H1 (cell line): ENCODE results near the gene EVA1C. TPM values are rescaled to one million over a fixed set of nuclear protein-coding genes. Genes with fewer than 3 reads are reported as not detected.
A peak's percentile ranks its signal among the peaks of the same experiment; 100 is the strongest.

Source experiments
- CTCF ChIA-PET: fragments of 300-600 bp; sonication (Branson Sonifier 250); formaldehyde crosslinking; loops from one replicate; lab custom pipeline; 2021; ENCODE audit not compliant: partially characterized antibody; lab: Charles Lee
- POLR2A ChIA-PET: fragments of 300-600 bp; sonication (Branson Sonifier 250); formaldehyde crosslinking; loops from one replicate; lab custom pipeline; 2021; ENCODE audit warnings: inconsistent platforms; ENCODE audit not compliant: partially characterized antibody; lab: Charles Lee
- DNase-seq, 2 experiments: peaks; one replicate each; pipeline versions ENCODE4 v3.0.0 to v3.0.0-alpha.2; 2010 to 2022; ENCODE audit warnings: low spot score in 2 of 2, low read depth in 1 of 2, mixed read lengths in 1 of 2
- FAIRE-seq: peaks from 2 replicates; lab custom pipeline; 2011; peaks lifted over from hg19 to GRCh38; lab: Jason Lieb, UNC
- H2AFZ ChIP-seq: 2 replicates; pipeline ENCODE4 v1.8.1; 2012; ENCODE audit warnings: low read length, inconsistent platforms
- H2AK5ac ChIP-seq: 2 replicates; pipeline ENCODE4 v1.6.1; 2013; ENCODE audit warnings: low read depth, low read length
- H2BK120ac ChIP-seq: replicated peaks from 2 replicates; pipeline ENCODE3; 2013; ENCODE audit warnings: low read depth, low read length, inconsistent platforms
- H2BK12ac ChIP-seq: 2 replicates; pipeline ENCODE4 v1.6.1; 2013; ENCODE audit warnings: low read depth, low read length
- H2BK15ac ChIP-seq: 2 replicates; pipeline ENCODE4 v1.6.1; 2013; ENCODE audit warnings: low read length
- H2BK20ac ChIP-seq: 2 replicates; pipeline ENCODE4 v1.6.1; 2013; ENCODE audit warnings: low read length
- H2BK5ac ChIP-seq: 2 replicates; pipeline ENCODE4 v1.6.1; 2013; ENCODE audit warnings: low read depth, low read length
- H3K14ac ChIP-seq: 2 replicates; pipeline ENCODE4 v1.6.1; 2013; ENCODE audit warnings: inconsistent platforms; ENCODE audit not compliant: insufficient read length
- H3K18ac ChIP-seq: 2 replicates; pipeline ENCODE4 v1.6.1; 2013; ENCODE audit warnings: low read length; ENCODE audit errors: extremely low read depth
- H3K23ac ChIP-seq: 2 replicates; pipeline ENCODE4 v1.6.1; 2013; ENCODE audit warnings: inconsistent platforms; ENCODE audit not compliant: insufficient read length
- H3K23me2 ChIP-seq: 2 replicates; pipeline ENCODE4 v1.6.1; 2013; ENCODE audit warnings: low read depth, low read length
- H3K27ac ChIP-seq: 2 replicates; pipeline ENCODE4 v1.6.1; 2011; ENCODE audit warnings: low read depth, low read length, inconsistent platforms
- H3K27me3 ChIP-seq, 4 experiments: replicated peaks in 1 of 4; 1 replicate in 1 of 4; 2 replicates in 3 of 4; pipeline versions ENCODE4 v1.6.1 to v1.8.1; 2011 to 2013; ENCODE audit warnings: low read length in 3 of 4, mild to moderate bottlenecking in 3 of 4, inconsistent platforms in 2 of 4, mixed read lengths in 2 of 4, moderate library complexity in 1 of 4; ENCODE audit not compliant: control insufficient read depth in 3 of 4, insufficient read depth in 3 of 4; ENCODE audit errors: extremely low read depth in 1 of 4
- H3K36me3 ChIP-seq, 4 experiments: 2 replicates each; pipeline versions ENCODE4 v1.6.1 to v1.8.1; 2011 to 2013; ENCODE audit warnings: mild to moderate bottlenecking in 4 of 4, low read length in 3 of 4, moderate library complexity in 2 of 4, control low read depth in 1 of 4, inconsistent platforms in 1 of 4; ENCODE audit not compliant: insufficient read depth in 4 of 4, control insufficient read depth in 2 of 4
- H3K4ac ChIP-seq: replicated peaks from 2 replicates; pipeline ENCODE3; 2013; ENCODE audit warnings: low read length, low read depth, mixed read lengths, inconsistent platforms; ENCODE audit not compliant: insufficient read length
- H3K4me1 ChIP-seq, 4 experiments: replicated peaks in 1 of 4; 1 replicate in 1 of 4; 2 replicates in 3 of 4; pipeline versions ENCODE4 v1.6.1 to v1.8.1; 2011 to 2013; ENCODE audit warnings: low read length in 3 of 4, inconsistent platforms in 2 of 4, mixed read lengths in 1 of 4; ENCODE audit not compliant: insufficient read depth in 4 of 4, control insufficient read depth in 3 of 4
- H3K4me2 ChIP-seq, 2 experiments: 2 replicates each; pipeline versions ENCODE4 v1.6.1 to v1.8.1; 2011 to 2013; ENCODE audit warnings: low read depth in 2 of 2, low read length in 2 of 2, control low read depth in 1 of 2, inconsistent platforms in 1 of 2, mild to moderate bottlenecking in 1 of 2; ENCODE audit not compliant: insufficient read depth in 1 of 2
- H3K4me3 ChIP-seq, 4 experiments: fragments of 200-600, 300-600 bp in 1 of 4; sonication (generic), shearing (Covaris generic), sonication (Bioruptor Twin) in 1 of 4; 2 replicates each; pipeline versions ENCODE4 v1.5.1 to v1.8.1; 2011 to 2016; ENCODE audit warnings: low read length in 4 of 4, low read depth in 3 of 4, control low read depth in 2 of 4, inconsistent platforms in 2 of 4, mild to moderate bottlenecking in 2 of 4, mixed read lengths in 1 of 4, moderate library complexity in 1 of 4; ENCODE audit not compliant: insufficient read depth in 2 of 4; ENCODE audit errors: extremely low read depth in 1 of 4
- H3K56ac ChIP-seq: replicated peaks from 2 replicates; pipeline ENCODE3; 2013; ENCODE audit warnings: low read depth, mild to moderate bottlenecking, mixed read lengths, low read length, inconsistent platforms; ENCODE audit not compliant: insufficient read length
- H3K79me1 ChIP-seq: 2 replicates; pipeline ENCODE4 v1.6.1; 2013; ENCODE audit warnings: low read depth, low read length, control low read depth
- H3K79me2 ChIP-seq, 2 experiments: 2 replicates each; pipeline versions ENCODE4 v1.6.1 to v1.8.1; 2012 to 2013; ENCODE audit warnings: low read length in 2 of 2, mild to moderate bottlenecking in 2 of 2, inconsistent platforms in 1 of 2; ENCODE audit not compliant: insufficient read depth in 2 of 2, control insufficient read depth in 1 of 2
- H3K9ac ChIP-seq, 4 experiments: replicated peaks in 1 of 4; 1 replicate in 1 of 4; 2 replicates in 3 of 4; pipeline versions ENCODE4 v1.6.1 to v1.8.1; 2011 to 2013; ENCODE audit warnings: low read depth in 3 of 4, low read length in 3 of 4, control low read depth in 2 of 4, mild to moderate bottlenecking in 2 of 4, moderate library complexity in 2 of 4, inconsistent platforms in 1 of 4; ENCODE audit errors: extremely low read depth in 1 of 4
- H3K9me3 ChIP-seq, 2 experiments: 2 replicates each; pipeline versions ENCODE4 v1.6.1 to v1.8.1; 2012 to 2013; ENCODE audit warnings: mild to moderate bottlenecking in 2 of 2, moderate library complexity in 2 of 2, control low read depth in 1 of 2, inconsistent platforms in 1 of 2, low read depth in 1 of 2, low read length in 1 of 2, mixed read lengths in 1 of 2; ENCODE audit not compliant: insufficient read depth in 2 of 2
- H4K20me1 ChIP-seq, 2 experiments: replicated peaks in 1 of 2; 2 replicates each; pipeline versions ENCODE3 to v1.8.1; 2011 to 2013; ENCODE audit warnings: inconsistent platforms in 2 of 2, low read length in 2 of 2, mild to moderate bottlenecking in 1 of 2; ENCODE audit not compliant: insufficient read depth in 2 of 2, control insufficient read depth in 1 of 2
- H4K5ac ChIP-seq: 2 replicates; pipeline ENCODE4 v1.6.1; 2013; ENCODE audit warnings: low read length, low read depth, mixed read lengths, inconsistent platforms; ENCODE audit not compliant: insufficient read length
- H4K8ac ChIP-seq: 2 replicates; pipeline ENCODE4 v1.8.0; 2013; ENCODE audit warnings: mild to moderate bottlenecking, moderate library complexity, low read length, inconsistent platforms; ENCODE audit not compliant: insufficient read depth; ENCODE audit errors: extremely low read depth
- H4K91ac ChIP-seq: replicated peaks from 2 replicates; pipeline ENCODE3; 2013; ENCODE audit warnings: low read length, mixed read lengths, inconsistent platforms; ENCODE audit not compliant: insufficient read length
- BACH1 ChIP-seq: IDR thresholded peaks from 2 replicates; pipeline ENCODE4 v1.6.1; 2012; ENCODE audit warnings: low read length, improper control_type of control experiment
- CREB1 ChIP-seq: IDR thresholded peaks from 2 replicates; pipeline ENCODE4 v1.6.1; 2012; ENCODE audit warnings: inconsistent platforms
- EZH2 ChIP-seq: fragments of 200-600 bp; sonication (generic); IDR thresholded peaks from 2 replicates; pipeline ENCODE4 v1.7.1; 2012; ENCODE audit warnings: low read depth, mild to moderate bottlenecking, moderate library complexity, low read length, inconsistent platforms; ENCODE audit not compliant: severe bottlenecking
- JUN ChIP-seq: IDR thresholded peaks from 2 replicates; pipeline ENCODE4 v1.6.1; 2011; ENCODE audit warnings: low read depth, mild to moderate bottlenecking, improper control_type of control experiment, low read length
- POLR2A ChIP-seq, 2 experiments: IDR thresholded peaks; 1 replicate in 1 of 2; 2 replicates in 1 of 2; pipeline ENCODE4 v1.6.1; 2011; ENCODE audit warnings: low read depth in 2 of 2, low read length in 2 of 2, mild to moderate bottlenecking in 2 of 2; ENCODE audit errors: control extremely low read depth in 1 of 2
- RFX5 ChIP-seq: IDR thresholded peaks from 2 replicates; pipeline ENCODE4 v1.6.1; 2011; ENCODE audit warnings: low read depth, low read length, improper control_type of control experiment, borderline replicate concordance
- SAP30 ChIP-seq: fragments of 300-600 bp; sonication (generic); IDR thresholded peaks from 2 replicates; pipeline ENCODE4 v1.7.1; 2012; ENCODE audit warnings: low read length, moderate library complexity, mild to moderate bottlenecking, inconsistent platforms; ENCODE audit not compliant: insufficient read depth, insufficient replicate concordance
- SUZ12 ChIP-seq: fragments of 200-600 bp; sonication (generic); IDR thresholded peaks from 2 replicates; pipeline ENCODE4 v1.6.1; 2012; ENCODE audit warnings: mild to moderate bottlenecking, inconsistent platforms, low read length, moderate library complexity, mixed read lengths
- ZNF274 ChIP-seq: IDR thresholded peaks from 2 replicates; pipeline ENCODE4 v1.7.0; 2012; ENCODE audit warnings: low read length, borderline replicate concordance; ENCODE audit errors: extremely low read depth
- WGBS, 2 experiments: shearing (Covaris generic) in 1 of 2; methylation state at CpG; one replicate each; pipeline versions ENCODE4 v1.1.6 to v1.1.7; 2013 to 2015; ENCODE audit warnings: low lambda C conversion rate in 2 of 2, mixed read lengths in 2 of 2, inconsistent platforms in 1 of 2, low coverage in 1 of 2, missing lambda C conversion rate in 1 of 2; ENCODE audit not compliant: insufficient replicate concordance in 2 of 2, insufficient coverage in 1 of 2, insufficient read length in 1 of 2; ENCODE audit errors: extremely low coverage in 1 of 2, missing lambda C conversion rate in 1 of 2; 5-methylcytosine and 5-hydroxymethylcytosine counted together
- polyA plus RNA-seq, 7 experiments: library from polyadenylated mRNA; depleted of rRNA in 3 of 7; stranded (reverse) in 5 of 7; unstranded in 2 of 7; fragments of >200 nt in 5 of 7; fragments of 200-250 nt in 2 of 7; gene quantifications; 1 replicate in 5 of 7; 2 replicates in 1 of 7; 4 replicates in 1 of 7; pipeline versions ENCODE4 v1.2.1 to v1.2.3, GENCODE V29; 2011 to 2013; ENCODE audit warnings: missing spikeins in 2 of 7, mixed read lengths in 2 of 7
- total RNA-seq: library from RNA; stranded (reverse); fragmentation: NEBNext Ultra II Directional; extraction: Animal tissue kit (Norgen Biotek cat#: 25700); gene quantifications from 2 replicates; pipeline ENCODE4 v1.2.1, GENCODE V29; 2021

EVA1C gene
- total and polyA plus RNA-seq, 2 of the 8 experiments (the other 6 are each of a cell fraction or from before 2014, with no cell fraction given) = 2.6 to 3.6 TPM

DNA sequence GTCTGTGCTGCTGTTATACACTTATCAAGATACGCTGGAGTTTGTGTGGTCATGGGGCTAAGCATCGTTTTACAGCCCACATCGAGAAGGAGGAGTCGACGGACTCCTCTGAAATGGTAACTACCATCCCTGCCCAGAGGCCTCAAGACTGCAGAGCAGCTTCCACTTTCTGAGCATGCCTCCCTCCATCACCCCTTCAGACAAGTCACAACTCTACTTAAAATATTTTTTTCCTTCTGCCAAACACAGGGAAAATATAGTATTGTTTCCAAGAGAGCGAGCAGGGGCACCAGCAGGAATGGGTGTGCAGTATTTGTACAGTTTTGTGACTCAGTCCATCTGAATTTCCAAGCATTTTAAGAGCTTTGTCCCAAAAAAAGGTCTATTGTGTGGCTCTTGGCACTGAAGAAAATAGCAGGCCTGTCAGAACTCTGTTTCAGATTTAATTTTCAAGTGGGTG, 14.1 kb downstream of the EVA1C start:
- Histone ChIP-seq H3K4me3 (no peak overlapping the region), H3K79me1 (no peaks in the 10 kb centered on the region), H2BK12ac (peak overlapping the region; percentile 81; the same call in 1 of the 2 replicates), H4K5ac (no peak overlapping the region), H4K8ac (no peak overlapping the region), H2AK5ac (no peak overlapping the region), H2BK15ac (no peak overlapping the region), H2BK20ac (no peak overlapping the region), H2BK5ac (no peak overlapping the region), H3K18ac (no peak overlapping the region), H3K23me2 (no peaks in the 10 kb centered on the region), H3K23ac (no peak overlapping the region), H4K91ac (peak overlapping the region; percentile 17), H3K56ac (no peak overlapping the region), H2BK120ac (no peak overlapping the region), H3K4me2 (no peak overlapping the region), H3K79me2 (no peaks in the 10 kb centered on the region), H4K20me1 (no peaks in the 10 kb centered on the region), H2AFZ (no peak overlapping the region), H3K4me1 (peaks cover 0 to 3% (median under 1%) of the 10 kb centered on the region in 4 experiments; a peak in 2 of 7 replicates), H3K27ac (no peak overlapping the region), H3K36me3 (no peaks in the 10 kb centered on the region), H3K27me3 (no peaks in the 10 kb centered on the region), H3K9me3 (peaks cover 2 to 6% of the 10 kb centered on the region in 2 experiments; a peak in 1 of 4 replicates), H3K4ac (no peak overlapping the region), H3K9ac (no peak overlapping the region), H3K14ac (no peak overlapping the region)
- DNase-seq (no peak), FAIRE-seq (no peak)
- TF ChIP-seq POLR2A (IDR thresholded peaks at IDR 0.05; ENCODE audit: control extremely low read depth in 1 of 2, low read depth in 2 of 2, low read length in 2 of 2) = no peak
- TF ChIP-seq CREB1 = no peak
- TF ChIP-seq ZNF274 = no peak
- TF ChIP-seq SUZ12 = no peak
- no peak for TF ChIP-seq SAP30
- no peak for TF ChIP-seq BACH1
- no peak for TF ChIP-seq RFX5
- no peak for TF ChIP-seq JUN
- TF ChIP-seq EZH2 = no peak
- ChIA-PET CTCF (interaction anchor here (0.6 to 2.2 kb wide), 4 partner anchors 12 to 144 kb away, joined by 3 to 7 read pairs (median 4); no protein-coding TSS in a partner anchor), POLR2A (no interaction called here)
- WGBS, 2 experiments = 89% methylated on average over 6 of the region's 6 CpGs; no CpG with 5 or more reads in 1 of the 2 experiments
